ENCODE measurements around the gene TCF23.
A peak's percentile ranks its signal among the peaks of the same experiment; 100 is the strongest.

TCF23 gene

GRCh38 chr2:27121906-27122305 lies 26.9 kb upstream of the TCF23 start:
- DNase-seq (ENCODE audit: insufficient read length, low spot score) (no peak), FAIRE-seq (no peak)
- no peak for TF ChIP-seq POLR2A (IDR thresholded peaks at IDR 0.05; ENCODE audit: low read depth, low read length)

GRCh38 chr2:27122791-27123190 lies 26.0 kb upstream of the TCF23 start:
- FAIRE-seq = no peak
- TF ChIP-seq POLR2A (IDR thresholded peaks at IDR 0.05; ENCODE audit: low read depth, low read length) = no peak

GRCh38 chr2:27123302-27124150 lies 25.3 kb upstream of the TCF23 start, which contains the start of gene ABHD1:
Gene ABHD1, plus strand, starts transcription at chr2:27123815. Its CDS starts 134 bp downstream, at chr2:27123949.
- peak; percentile 49; the same call in 1 of the 2 replicates for TF ChIP-seq POLR2A (IDR thresholded peaks at IDR 0.05; ENCODE audit: low read depth, low read length)
- FAIRE-seq (no peak), DNase-seq (ENCODE audit: insufficient read length, low spot score) (peak; percentile 67)

More at GRCh38 chr2:27122791-27123190, 26.0 kb upstream of the TCF23 start:
- no peak for DNase-seq (ENCODE audit: insufficient read length, low spot score)

- no peak for DNase-seq (ENCODE audit: insufficient read length, low spot score)
- no peak for TF ChIP-seq POLR2A (IDR thresholded peaks at IDR 0.05; ENCODE audit: low read depth, low read length)
- no peak for FAIRE-seq
Measured at GRCh38 chr2:27125104-27125503, 23.7 kb upstream of the TCF23 start.

GRCh38 chr2:27126252-27126710 lies 22.5 kb upstream of the TCF23 start:
- TF ChIP-seq POLR2A (IDR thresholded peaks at IDR 0.05; ENCODE audit: low read depth, low read length) = no peak
- FAIRE-seq = no peak
- no peak for DNase-seq (ENCODE audit: insufficient read length, low spot score)

GRCh38 chr2:27127883-27128667 lies 20.7 kb upstream of the TCF23 start:
- TF ChIP-seq POLR2A (IDR thresholded peaks at IDR 0.05; ENCODE audit: low read depth, low read length) = no peak
- DNase-seq (ENCODE audit: insufficient read length, low spot score) (no peak), FAIRE-seq (no peak)

GRCh38 chr2:27128668-27129571 lies 19.9 kb upstream of the TCF23 start:
- no peak for FAIRE-seq
- no peak for DNase-seq (ENCODE audit: insufficient read length, low spot score)

GRCh38 chr2:27130396-27130795 lies 18.4 kb upstream of the TCF23 start:
- DNase-seq (ENCODE audit: insufficient read length, low spot score) = no peak
- no peak for TF ChIP-seq POLR2A (IDR thresholded peaks at IDR 0.05; ENCODE audit: low read depth, low read length)
- no peak for FAIRE-seq

More at GRCh38 chr2:27128668-27129571, 19.9 kb upstream of the TCF23 start:
- no peak for TF ChIP-seq POLR2A (IDR thresholded peaks at IDR 0.05; ENCODE audit: low read depth, low read length)

GRCh38 chr2:27131429-27131828 lies 17.4 kb upstream of the TCF23 start:
- TF ChIP-seq POLR2A (IDR thresholded peaks at IDR 0.05; ENCODE audit: low read depth, low read length) = no peak
- FAIRE-seq (no peak), DNase-seq (ENCODE audit: insufficient read length, low spot score) (no peak)

- DNase-seq (ENCODE audit: insufficient read length, low spot score) (no peak), FAIRE-seq (no peak)
- TF ChIP-seq POLR2A (IDR thresholded peaks at IDR 0.05; ENCODE audit: low read depth, low read length) = no peak
Measured at GRCh38 chr2:27133195-27133875, 15.5 kb upstream of the TCF23 start.

GRCh38 chr2:27133905-27134780 lies 14.7 kb upstream of the TCF23 start, which contains the start of gene PREB:
Gene PREB, minus strand, starts transcription at chr2:27134636. Its CDS starts 215 bp downstream, at chr2:27134421.
- FAIRE-seq (no peak), DNase-seq (ENCODE audit: insufficient read length, low spot score) (peak; percentile 99)
- peak; percentile 95 for TF ChIP-seq POLR2A (IDR thresholded peaks at IDR 0.05; ENCODE audit: low read depth, low read length)
